A549 treated with CORT108297 at 1 μM for 4 hours (cell line): ENCODE measurements around the gene RAD51AP2. TPM values are rescaled to one million over a fixed set of nuclear protein-coding genes. Genes with fewer than 3 reads are reported as not detected.

ENCODE experiments used
- total RNA-seq: library from RNA; stranded (reverse); fragments of 200-300 nt; extraction: Qiagen RNA extraction; gene quantifications from 5 replicates; pipeline ENCODE4 v1.2.3, GENCODE V29; 2022

RAD51AP2 gene
- not detected in 5 replicates for total RNA-seq

GRCh38 chr2:17518212-17519154 is at the start of gene RAD51AP2:
Gene RAD51AP2 (minus strand): TSS chr2:17518440. CDS start chr2:17518415, 25 bp downstream.

DNA sequence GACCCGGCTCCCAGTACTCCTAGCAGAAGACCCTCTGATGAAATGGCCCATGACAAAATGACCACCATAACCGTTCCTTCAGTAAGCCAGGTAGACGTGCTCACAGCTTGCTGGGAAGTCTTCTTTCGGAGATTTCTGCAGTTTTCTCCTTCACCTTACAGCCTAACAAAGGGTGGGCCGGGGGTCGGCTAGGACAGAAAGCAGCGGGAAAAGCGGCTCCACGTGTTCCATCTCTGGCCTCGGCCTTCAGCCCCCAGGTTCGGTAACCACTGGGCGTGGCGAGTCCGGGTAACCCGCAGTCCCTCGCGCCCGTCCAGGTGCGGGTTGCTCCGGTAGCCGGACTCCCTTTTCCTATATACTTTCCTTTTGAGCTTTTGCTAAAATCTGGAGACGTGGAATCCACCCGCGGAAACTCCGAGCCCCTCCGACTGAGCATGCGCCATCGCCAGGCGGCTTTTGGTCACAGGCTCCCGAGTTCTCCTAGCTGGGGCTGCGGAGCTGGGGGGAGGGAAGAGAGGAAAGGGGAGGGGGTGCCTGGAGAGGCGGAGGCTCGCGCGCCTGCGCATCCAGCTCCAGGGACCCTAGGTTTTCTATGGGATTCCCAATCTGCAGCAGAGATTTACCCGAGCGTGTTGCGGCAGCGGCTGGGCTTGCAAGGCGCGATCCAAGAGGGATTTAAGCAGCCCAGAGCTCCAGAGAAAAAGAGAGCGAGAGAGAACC is 22.0 kb upstream of the RAD51AP2 start, which contains the start of gene VSNL1:
TSS of gene VSNL1 (plus strand) at position 604 of the 720 bp plus-strand sequence. CDS start 51,379 bp downstream, outside the sequence.

Other genes starting within 250 kb of the RAD51AP2 start
- gene VSNL1, start 22.3 kb upstream of the RAD51AP2 start, total RNA-seq = not detected in 5 replicates
- gene SMC6, start 235.4 kb upstream of the RAD51AP2 start, total RNA-seq = 23.4 to 36.7 TPM (median 29.6 TPM) in 5 replicates
- gene GEN1, start 235.7 kb upstream of the RAD51AP2 start, total RNA-seq = 12.2 to 13.7 TPM (median 13.5 TPM) in 5 replicates